Astrocyte (in vitro differentiated cells and primary cell): Measurements from ENCODE around the gene RILPL1.

Source experiments
- EZH2 ChIP-seq: IDR thresholded peaks from 2 replicates; pipeline ENCODE4 v1.6.1; 2012; ENCODE audit warnings: mild to moderate bottlenecking, low read length, inconsistent platforms; ENCODE audit not compliant: insufficient read depth
- TF ChIP-seq, protein P1 (sequence below): IDR thresholded peaks from 2 replicates; pipeline ENCODE4 v1.5.1; 2011; ENCODE audit warnings: low read depth, mild to moderate bottlenecking, inconsistent platforms, low read length, moderate library complexity; ENCODE audit not compliant: insufficient read depth

DNA sequence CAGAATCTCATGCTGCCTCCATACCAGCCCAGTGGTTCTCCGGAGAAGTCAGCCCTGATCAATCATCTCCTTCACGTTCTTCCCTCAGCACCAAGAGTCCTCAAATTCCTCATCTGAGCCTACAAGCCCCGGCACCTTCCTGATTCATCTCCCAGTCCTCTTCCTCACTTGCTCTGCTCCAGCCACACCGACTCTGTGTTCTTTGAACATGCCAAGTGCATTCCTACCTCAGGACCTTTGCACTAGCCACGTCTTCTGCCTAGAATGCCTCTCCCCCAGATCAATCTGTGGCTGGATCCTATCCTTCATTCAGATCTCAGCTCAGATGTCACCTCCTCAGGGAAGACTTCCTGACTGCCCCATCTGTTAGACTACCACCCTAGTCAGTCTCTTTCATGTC, 4.7 kb downstream of the RILPL1 start:
- TF ChIP-seq, protein P1, sequence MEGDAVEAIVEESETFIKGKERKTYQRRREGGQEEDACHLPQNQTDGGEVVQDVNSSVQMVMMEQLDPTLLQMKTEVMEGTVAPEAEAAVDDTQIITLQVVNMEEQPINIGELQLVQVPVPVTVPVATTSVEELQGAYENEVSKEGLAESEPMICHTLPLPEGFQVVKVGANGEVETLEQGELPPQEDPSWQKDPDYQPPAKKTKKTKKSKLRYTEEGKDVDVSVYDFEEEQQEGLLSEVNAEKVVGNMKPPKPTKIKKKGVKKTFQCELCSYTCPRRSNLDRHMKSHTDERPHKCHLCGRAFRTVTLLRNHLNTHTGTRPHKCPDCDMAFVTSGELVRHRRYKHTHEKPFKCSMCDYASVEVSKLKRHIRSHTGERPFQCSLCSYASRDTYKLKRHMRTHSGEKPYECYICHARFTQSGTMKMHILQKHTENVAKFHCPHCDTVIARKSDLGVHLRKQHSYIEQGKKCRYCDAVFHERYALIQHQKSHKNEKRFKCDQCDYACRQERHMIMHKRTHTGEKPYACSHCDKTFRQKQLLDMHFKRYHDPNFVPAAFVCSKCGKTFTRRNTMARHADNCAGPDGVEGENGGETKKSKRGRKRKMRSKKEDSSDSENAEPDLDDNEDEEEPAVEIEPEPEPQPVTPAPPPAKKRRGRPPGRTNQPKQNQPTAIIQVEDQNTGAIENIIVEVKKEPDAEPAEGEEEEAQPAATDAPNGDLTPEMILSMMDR = no peak
- TF ChIP-seq EZH2 = no peak
